Measurements from ENCODE around the gene LGR4. TPM values are rescaled to one million over a fixed set of nuclear protein-coding genes. Genes with fewer than 3 reads are reported as not detected.
A peak's percentile ranks its signal among the peaks of the same experiment; 100 is the strongest.
"Not testable (repeated sequence)": the region's sequence is repeated elsewhere in the genome, so short reads cannot be mapped to it uniquely, and the experiment has no call there.

Gene LGR4
- total RNA-seq, 3 donors from 2014 or later, result 81.9 to 185 (median 104) TPM

- no peaks in the 10 kb centered on the region for H3K9me3 ChIP-seq
- intact Hi-C loops (cut with DNase I, micrococcal nuclease), result no loop called here
- TF ChIP-seq CTCF (IDR thresholded peaks at IDR 0.05), result no peak
- no peak for DNase-seq
- no peak overlapping the region for H3K4me3 ChIP-seq
- no peaks in the 10 kb centered on the region for H3K36me3 ChIP-seq (ENCODE audit: low read depth)
- ATAC-seq, result peak; percentile 57
- H3K4me1 ChIP-seq (ENCODE audit: low read depth), result no peaks in the 10 kb centered on the region
These were observed 21.2 kb downstream of the LGR4 start for GRCh38 chr11:27451244-27451965.

- H3K4me1 ChIP-seq (ENCODE audit: low read depth); H3K36me3 ChIP-seq (ENCODE audit: low read depth); DNase-seq; H3K9me3 ChIP-seq; ATAC-seq; intact Hi-C loops (cut with DNase I, micrococcal nuclease); H3K4me3 ChIP-seq: not testable (repeated sequence)
These were observed 24.4 kb downstream of the LGR4 start for GRCh38 chr11:27448184-27448540.

GRCh38 chr11:27447288-27448183 lies 25.1 kb downstream of the LGR4 start:
- TF ChIP-seq CTCF (IDR thresholded peaks at IDR 0.05), result no peak
- Histone ChIP-seq H3K4me3 (no peak overlapping the region), H3K36me3 (ENCODE audit: low read depth) (no peaks in the 10 kb centered on the region), H3K9me3 (no peaks in the 10 kb centered on the region), H3K4me1 (ENCODE audit: low read depth) (no peaks in the 10 kb centered on the region)
- intact Hi-C loops (cut with DNase I, micrococcal nuclease), result no loop called here
- DNase-seq (no peak), ATAC-seq (no peak)

- Histone ChIP-seq H3K9me3 (no peaks in the 10 kb centered on the region), H3K4me1 (ENCODE audit: low read depth) (no peaks in the 10 kb centered on the region), H3K4me3 (no peak overlapping the region), H3K36me3 (ENCODE audit: low read depth) (no peaks in the 10 kb centered on the region)
- intact Hi-C loops (cut with DNase I, micrococcal nuclease), result no loop called here
- no peak for DNase-seq
- no peak for ATAC-seq
- TF ChIP-seq CTCF (IDR thresholded peaks at IDR 0.05), result no peak
These were observed 27.0 kb downstream of the LGR4 start for GRCh38 chr11:27445625-27446024.

- Histone ChIP-seq H3K9me3 (no peaks in the 10 kb centered on the region), H3K36me3 (ENCODE audit: low read depth) (no peaks in the 10 kb centered on the region), H3K4me1 (ENCODE audit: low read depth) (no peaks in the 10 kb centered on the region), H3K4me3 (no peak overlapping the region)
- intact Hi-C loops (cut with DNase I, micrococcal nuclease), result no loop called here
- DNase-seq, result no peak
- no peak for TF ChIP-seq CTCF (IDR thresholded peaks at IDR 0.05)
- ATAC-seq, result peak; percentile 69
These were observed 27.8 kb downstream of the LGR4 start for GRCh38 chr11:27444801-27445215.

Data from mucosa of descending colon (tissue), 3 donors.